ENCODE results near the gene HDAC4. TPM values are rescaled to one million over a fixed set of nuclear protein-coding genes. Genes with fewer than 3 reads are reported as not detected.

Gene HDAC4
- total RNA-seq, 2 donors from 2014 or later = 9.3 to 139 TPM

- H3K36me3 ChIP-seq (replicated peaks in 1 of 2; ENCODE audit: insufficient read depth in 1 of 2, low read depth in 2 of 2) = peaks cover 0 to 5% of the 10 kb centered on the region in 2 donors
- TF ChIP-seq POLR2A (IDR thresholded peaks at IDR 0.05) = no peak
- no peak for TF ChIP-seq CTCF (IDR thresholded peaks at IDR 0.05)
- DNase-seq (peak in 1 of 4 donors; percentile 6), ATAC-seq (no peak)
- H3K9me3 ChIP-seq = no peaks in the 10 kb centered on the region
- WGBS, 2 donors = 94% methylated on average over 18 to 28 of the region's 28 CpGs
- no peaks in the 10 kb centered on the region for H3K4me1 ChIP-seq
- H3K27me3 ChIP-seq = no peaks in the 10 kb centered on the region
- no peak overlapping the region for H3K4me3 ChIP-seq
- intact Hi-C loops (cut with DNase I) = no loop called here
- H3K27ac ChIP-seq = no peak overlapping the region
Observed at GRCh38 chr2:239162976-239163687, 237.7 kb downstream of the HDAC4 start.

- H3K27ac ChIP-seq = no peak overlapping the region
- ATAC-seq (no peak), DNase-seq (peak in 1 of 4 donors; percentile 4)
- intact Hi-C loops (cut with DNase I) = no loop called here
- H3K36me3 ChIP-seq (replicated peaks in 1 of 2; ENCODE audit: insufficient read depth in 1 of 2, low read depth in 2 of 2) = peaks cover 0 to 5% of the 10 kb centered on the region in 2 donors
- H3K4me1 ChIP-seq = no peaks in the 10 kb centered on the region
- no peak for TF ChIP-seq POLR2A (IDR thresholded peaks at IDR 0.05)
- no peak for TF ChIP-seq CTCF (IDR thresholded peaks at IDR 0.05)
- no peaks in the 10 kb centered on the region for H3K27me3 ChIP-seq
- H3K4me3 ChIP-seq = no peak overlapping the region
- H3K9me3 ChIP-seq = no peaks in the 10 kb centered on the region
- 89 to 97% methylated on average over 17 to 23 of the region's 23 CpGs for WGBS, 2 donors
Observed at GRCh38 chr2:239162141-239162821, 238.5 kb downstream of the HDAC4 start.

GRCh38 chr2:239161711-239162140 is 239.1 kb downstream of the HDAC4 start:
- H3K4me1 ChIP-seq = no peaks in the 10 kb centered on the region
- peak in 1 of 4 donors; percentile 10 for DNase-seq
- TF ChIP-seq POLR2A (IDR thresholded peaks at IDR 0.05) (no peak), CTCF (IDR thresholded peaks at IDR 0.05) (no peak)
- H3K4me3 ChIP-seq = no peak overlapping the region
- H3K27ac ChIP-seq = no peak overlapping the region
- peaks cover 0 to 5% of the 10 kb centered on the region in 2 donors for H3K36me3 ChIP-seq (replicated peaks in 1 of 2; ENCODE audit: insufficient read depth in 1 of 2, low read depth in 2 of 2)
- H3K9me3 ChIP-seq = no peaks in the 10 kb centered on the region
- ATAC-seq = no peak
- intact Hi-C loops (cut with DNase I) = no loop called here
- no peaks in the 10 kb centered on the region for H3K27me3 ChIP-seq
- WGBS, 2 donors = 91 to 96% methylated on average over 10 to 14 of the region's 14 CpGs

- no peak for ATAC-seq
Observed at GRCh38 chr2:239160226-239161143, 240.3 kb downstream of the HDAC4 start.

More at GRCh38 chr2:239160226-239161143, 240.3 kb downstream of the HDAC4 start:
- Histone ChIP-seq H3K9me3 (no peaks in the 10 kb centered on the region), H3K4me1 (no peaks in the 10 kb centered on the region), H3K36me3 (replicated peaks in 1 of 2; ENCODE audit: insufficient read depth in 1 of 2, low read depth in 2 of 2) (peaks cover 0 to 6% of the 10 kb centered on the region in 2 donors), H3K27me3 (no peaks in the 10 kb centered on the region), H3K4me3 (no peak overlapping the region), H3K27ac (no peak overlapping the region)
- TF ChIP-seq POLR2A (IDR thresholded peaks at IDR 0.05) = no peak
- no peak for TF ChIP-seq CTCF (IDR thresholded peaks at IDR 0.05)
- 94 to 97% methylated on average over 30 to 32 of the region's 32 CpGs for WGBS, 2 donors
- intact Hi-C loops (cut with DNase I) = no loop called here
- DNase-seq = peak in 1 of 4 donors; percentile 4
